Lung (tissue), 12 donors: ENCODE results near the gene CNGB1. TPM values are rescaled to one million over a fixed set of nuclear protein-coding genes. Genes with fewer than 3 reads are reported as not detected.
"Not testable (repeated sequence)": the region's sequence is repeated elsewhere in the genome, so short reads cannot be mapped to it uniquely, and the experiment has no call there.

Experiments used
- ATAC-seq: fragments of 200-7000 bp; cut with Tn5 transposase; one replicate; pipeline ENCODE4 v1.9.1; 2020; ENCODE audit warnings: moderate number of reproducible peaks; ENCODE audit not compliant: insufficient read depth, low FRiP score
- DNase-seq, 3 donors: peaks; one replicate each; pipeline ENCODE4 v3.0.0-alpha.2; 2013 to 2017
- H3K27ac ChIP-seq, 2 donors: one replicate each; pipeline ENCODE4 v1.5.1; 2013; ENCODE audit warnings: mild to moderate bottlenecking in 2 of 2, moderate library complexity in 2 of 2, control low read depth in 1 of 2, inconsistent platforms in 1 of 2, low read depth in 1 of 2, low read length in 1 of 2
- H3K27me3 ChIP-seq, 3 donors: one replicate each; pipeline ENCODE4 v1.5.1; 2013; ENCODE audit warnings: low read length in 2 of 3; ENCODE audit not compliant: control insufficient read depth in 3 of 3, insufficient read depth in 3 of 3
- H3K36me3 ChIP-seq, 4 donors: one replicate each; pipeline ENCODE4 v1.5.1; 2013; ENCODE audit warnings: low read length in 4 of 4, mild to moderate bottlenecking in 1 of 4, moderate library complexity in 1 of 4; ENCODE audit not compliant: control insufficient read depth in 4 of 4, insufficient read depth in 4 of 4
- H3K4me1 ChIP-seq, 5 donors: one replicate each; pipeline ENCODE4 v1.5.1; 2013; ENCODE audit warnings: low read length in 5 of 5, mild to moderate bottlenecking in 2 of 5, moderate library complexity in 1 of 5; ENCODE audit not compliant: control insufficient read depth in 5 of 5, insufficient read depth in 5 of 5
- H3K4me3 ChIP-seq: one replicate; pipeline ENCODE4 v1.5.1; 2013; ENCODE audit warnings: mild to moderate bottlenecking, control low read depth, moderate library complexity
- H3K9ac ChIP-seq, 2 donors: one replicate each; pipeline ENCODE4 v1.5.1; 2013; ENCODE audit warnings: low read length in 2 of 2, control low read depth in 1 of 2; ENCODE audit not compliant: insufficient read depth in 1 of 2
- H3K9me3 ChIP-seq, 4 donors: one replicate each; pipeline ENCODE4 v1.5.1; 2013; ENCODE audit warnings: low read length in 3 of 4, mild to moderate bottlenecking in 1 of 4, moderate library complexity in 1 of 4; ENCODE audit not compliant: control insufficient read depth in 4 of 4, insufficient read depth in 3 of 4
- CTCF ChIP-seq: IDR thresholded peaks from 2 replicates; pipeline ENCODE4 v1.5.1; 2012; ENCODE audit warnings: mild to moderate bottlenecking; ENCODE audit errors: control extremely low read depth, extremely low read depth
- WGBS, 2 donors: extraction: QIAGEN DNeasy Blood & Tissue Kit; methylation state at CpG; one replicate each; pipeline ENCODE4 v1.1.7; 2013; 5-methylcytosine and 5-hydroxymethylcytosine counted together
- polyA plus RNA-seq, 2 donors: library from polyadenylated mRNA; stranded (reverse); fragments of 200-250 nt; gene quantifications; one replicate each; pipeline ENCODE4 v1.2.1, GENCODE V29; 2013
- total RNA-seq, 2 donors: library from RNA; depleted of rRNA in 1 of 2; stranded (reverse); fragments of >200 nt in 1 of 2; gene quantifications; one replicate each; pipeline ENCODE4 v1.2.1, GENCODE V29; 2014 to 2021
- donor health status: control.
- donor health status: control.
- donor health status: Bipolar disorder and iron deficiency.
- donor health status: healthy.
- donor health status: DM: yes; HTN: yes; CAD: no.

The CNGB1 gene
- total and polyA plus RNA-seq, 4 donors = 0.14 to 0.43 (median 0.19) TPM

- no peak overlapping the region for H3K9ac ChIP-seq
- DNase-seq = no peak
- WGBS, 2 donors = 55 to 65% methylated on average over 7 of the region's 7 CpGs
- no peak overlapping the region for H3K27ac ChIP-seq
- no peak for ATAC-seq
- H3K4me1 ChIP-seq = peaks cover 0 to 3% (median 0%) of the 10 kb centered on the region in 5 donors
- no peaks in the 10 kb centered on the region for H3K9me3 ChIP-seq
- H3K4me3 ChIP-seq = no peak overlapping the region
- peaks cover 0 to 5% (median 2%) of the 10 kb centered on the region in 3 donors for H3K27me3 ChIP-seq
- no peak for TF ChIP-seq CTCF
- no peaks in the 10 kb centered on the region for H3K36me3 ChIP-seq
These were observed 25.2 kb downstream of the CNGB1 start for GRCh38 chr16:57945740-57946138.

- TF ChIP-seq CTCF = no peak
- WGBS, 2 donors = 91 to 95% methylated on average over 9 of the region's 9 CpGs
- no peaks in the 10 kb centered on the region for H3K36me3 ChIP-seq
- H3K4me1 ChIP-seq = peaks cover 0 to 3% (median 0%) of the 10 kb centered on the region in 5 donors
- DNase-seq (no peak), ATAC-seq (no peak)
- no peak overlapping the region for H3K4me3 ChIP-seq
- no peak overlapping the region for H3K27ac ChIP-seq
- peaks cover 0 to 3% (median 2%) of the 10 kb centered on the region in 3 donors for H3K27me3 ChIP-seq
- H3K9me3 ChIP-seq = no peaks in the 10 kb centered on the region
- no peak overlapping the region for H3K9ac ChIP-seq
These were observed 25.8 kb downstream of the CNGB1 start for GRCh38 chr16:57944970-57945739.

- not testable (repeated sequence) for H3K27me3 ChIP-seq, ATAC-seq, H3K4me3 ChIP-seq, H3K36me3 ChIP-seq, H3K9me3 ChIP-seq, H3K9ac ChIP-seq, H3K27ac ChIP-seq, DNase-seq
- H3K4me1 ChIP-seq = peaks cover 0 to 11% (median 0%) of the 10 kb centered on the region in 5 donors
- 77 to 79% methylated on average over 8 of the region's 8 CpGs for WGBS, 2 donors
These were observed 27.5 kb downstream of the CNGB1 start for GRCh38 chr16:57943381-57943780.

GRCh38 chr16:57941901-57942300, 29.0 kb downstream of the CNGB1 start:
- ATAC-seq, H3K9ac ChIP-seq, H3K36me3 ChIP-seq, H3K27me3 ChIP-seq, DNase-seq, H3K27ac ChIP-seq, H3K9me3 ChIP-seq, H3K4me3 ChIP-seq: not testable (repeated sequence)
- WGBS, 2 donors = 76 to 97% methylated on average over 2 of the region's 2 CpGs
- peaks cover 0 to 11% (median 0%) of the 10 kb centered on the region in 5 donors for H3K4me1 ChIP-seq
